HG03469 (cell line): ENCODE data around the gene MICAL1.

Experiments used
- ATAC-seq: cut with Tn5 transposase; IDR thresholded peaks from one replicate; pipeline ENCODE4 v1.9.1; 2021; ENCODE audit warnings: mild to moderate bottlenecking, moderate library complexity, moderate number of reproducible peaks; ENCODE audit not compliant: unreplicated experiment

The MICAL1 gene

DNA sequence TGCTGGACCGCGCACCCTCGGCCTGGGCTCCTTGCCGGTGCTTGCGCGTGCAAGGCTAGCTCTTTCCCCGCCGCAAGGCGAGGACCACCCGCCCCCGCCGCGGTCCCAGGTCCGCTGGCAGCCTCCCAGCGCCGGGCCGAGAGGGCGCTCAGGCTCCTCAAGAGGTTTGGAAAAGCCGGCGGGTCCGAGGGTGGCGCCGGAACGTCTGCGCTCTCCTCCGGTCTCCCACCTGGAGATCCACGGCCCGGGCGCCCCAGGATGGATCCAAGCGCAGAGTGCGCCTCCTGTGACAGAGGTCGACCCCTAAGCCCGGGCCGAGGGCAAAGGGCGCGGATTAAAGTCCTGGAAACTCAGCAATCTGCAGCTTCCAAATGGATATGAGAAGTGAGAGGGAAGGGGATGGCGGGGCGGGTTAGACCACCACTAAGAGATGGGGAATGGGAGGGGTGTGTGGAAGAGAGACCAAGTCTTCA is 575 bp upstream of the MICAL1 start:
- ATAC-seq: no peak

DNA sequence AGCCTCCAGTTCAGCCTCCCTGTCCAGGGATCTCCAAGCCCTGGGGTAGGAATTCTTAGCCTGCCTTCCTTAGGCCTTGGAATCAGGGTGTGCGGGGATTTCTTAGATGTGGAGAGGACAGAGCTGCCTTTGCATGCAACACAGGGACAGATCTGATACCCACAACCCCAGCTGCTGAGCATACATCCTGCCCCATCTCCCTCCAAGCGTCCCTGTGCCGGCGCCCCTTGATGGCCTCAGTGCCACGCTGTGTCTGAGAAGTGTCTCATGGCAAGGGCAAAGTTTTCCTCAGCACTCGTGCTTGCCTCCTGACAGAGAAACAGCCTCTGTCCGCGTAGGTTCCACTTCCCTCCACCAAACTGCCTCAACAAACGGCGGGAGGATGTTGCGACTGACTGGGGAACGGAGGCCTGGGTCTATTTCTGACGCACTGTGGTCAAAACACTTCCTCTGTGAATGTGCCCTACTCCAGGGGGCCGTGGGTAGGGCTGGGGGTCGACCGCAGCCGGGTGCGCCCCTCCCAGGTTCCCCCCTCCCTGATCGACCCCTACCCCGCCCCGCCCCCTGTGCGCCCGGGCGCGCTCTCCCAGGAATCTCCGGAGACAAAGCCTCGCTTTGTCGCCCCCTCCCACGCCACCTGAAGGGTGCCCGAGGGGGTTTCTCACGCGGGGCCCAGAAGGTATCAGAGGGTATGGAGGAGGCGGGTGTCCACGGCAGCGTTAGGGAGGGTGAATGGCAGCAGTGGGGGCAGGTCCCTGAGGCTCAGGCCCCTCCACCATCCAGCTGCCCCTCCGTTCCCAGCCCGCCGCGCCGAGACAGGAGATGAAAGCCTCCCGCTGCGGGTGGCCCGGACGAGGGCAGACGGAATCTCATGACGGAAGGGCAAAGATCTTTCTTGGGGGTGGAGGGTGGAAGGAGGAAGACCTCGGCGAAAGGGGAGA is 806 bp downstream of the MICAL1 start:
- peak; percentile 20 for ATAC-seq

DNA sequence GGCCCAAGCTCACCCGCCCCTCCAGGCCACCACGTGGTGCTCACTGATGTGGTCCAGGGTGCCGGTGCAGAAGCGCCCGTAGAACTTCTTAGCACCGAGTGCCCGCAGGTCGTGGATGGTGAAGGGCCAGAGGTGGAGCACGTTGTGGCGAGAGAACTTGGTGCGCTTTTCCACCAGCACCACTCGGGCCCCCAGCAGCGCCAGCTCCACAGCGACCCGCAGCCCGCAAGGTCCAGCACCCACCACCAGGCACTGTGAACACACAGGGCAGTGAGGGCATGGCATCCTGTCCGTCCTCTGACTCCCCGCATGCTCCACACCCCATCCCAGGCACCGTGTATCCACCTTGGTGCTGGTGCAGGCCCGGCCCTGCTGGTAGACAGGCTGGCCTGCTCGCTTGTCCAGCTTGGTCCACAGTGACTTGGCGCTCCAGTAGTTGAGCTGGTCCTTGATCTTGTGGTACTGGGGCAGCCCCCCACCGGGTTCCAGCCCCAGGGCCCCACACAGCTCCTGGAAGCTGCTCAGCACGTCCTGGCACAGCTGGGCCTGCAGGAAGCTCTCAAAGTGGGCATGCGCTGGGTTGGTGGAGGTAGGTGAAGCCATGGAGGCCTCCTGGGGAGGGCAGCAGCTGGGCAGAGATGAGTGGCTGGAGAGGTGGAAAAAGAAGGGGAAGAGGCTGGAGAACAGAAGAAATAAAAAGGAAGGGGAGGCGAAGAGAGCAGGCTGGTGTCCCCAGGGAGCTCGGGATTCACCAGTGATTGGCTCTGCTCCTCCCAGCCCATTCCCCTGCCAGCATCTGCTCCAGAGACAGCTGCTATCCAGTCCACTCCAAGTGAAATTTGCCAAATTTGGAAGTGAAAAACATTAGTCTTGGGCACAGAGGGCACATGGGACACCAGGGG is 1.7 kb downstream of the MICAL1 start:
- ATAC-seq: no peak

DNA sequence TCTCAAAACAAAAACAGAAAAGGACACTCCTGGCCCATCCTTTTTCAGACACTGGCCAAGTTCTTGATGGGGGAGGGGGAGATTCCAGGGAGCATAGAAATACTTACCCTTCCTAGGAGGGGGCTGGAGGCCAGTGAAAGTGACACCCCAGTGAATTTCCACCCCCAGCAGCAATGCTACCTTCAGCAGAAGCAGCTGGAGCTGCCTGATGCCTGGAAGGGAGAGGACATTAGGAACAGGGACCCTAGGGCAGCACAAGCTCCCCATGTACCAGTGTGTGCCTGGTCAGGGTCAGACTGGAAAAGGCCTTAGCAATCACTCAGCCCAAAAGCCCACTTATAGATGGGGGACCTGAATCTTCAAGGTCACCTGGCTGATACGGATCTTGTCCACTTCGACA is 2.4 kb downstream of the MICAL1 start:
- ATAC-seq: no peak

DNA sequence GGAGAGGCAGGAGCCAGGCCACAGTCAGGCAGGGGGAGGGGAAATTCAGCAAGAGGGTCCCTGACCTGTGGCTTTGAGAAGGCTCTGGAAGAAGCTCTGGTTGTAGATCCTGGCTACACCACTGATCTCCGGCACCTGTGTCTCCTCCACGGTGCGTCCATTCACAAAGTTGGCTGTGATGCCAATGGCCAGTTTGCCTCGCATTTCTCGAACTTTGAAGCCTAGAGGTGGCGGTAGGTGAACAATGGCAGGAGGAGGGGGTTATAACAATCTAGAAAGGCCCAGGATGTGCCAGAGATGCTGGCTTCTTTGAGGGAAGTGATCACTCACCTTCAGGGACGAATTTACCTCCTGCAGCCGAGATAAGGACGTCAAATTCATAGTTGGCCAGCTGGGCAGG is 3.4 kb downstream of the MICAL1 start:
- ATAC-seq: no peak

DNA sequence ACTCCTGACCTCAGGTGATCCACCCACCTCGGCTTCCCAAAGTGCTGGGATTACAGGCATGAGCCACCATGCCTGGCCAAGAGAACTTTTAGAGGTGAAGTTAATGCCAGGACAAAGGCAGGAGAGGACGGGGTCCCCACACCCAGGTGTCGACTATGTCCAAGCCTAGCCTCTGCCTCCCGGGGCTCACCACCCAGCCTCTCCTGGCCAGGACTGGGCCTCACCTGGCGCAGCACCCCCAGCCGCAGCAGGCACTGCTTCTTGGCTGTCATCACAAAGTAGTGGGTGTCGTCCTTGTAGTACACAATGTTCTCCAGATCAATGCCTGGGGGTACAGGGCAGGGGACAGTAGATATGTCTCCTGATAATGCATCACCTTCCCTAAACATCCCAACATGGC is 4.2 kb downstream of the MICAL1 start:
- no peak for ATAC-seq

DNA sequence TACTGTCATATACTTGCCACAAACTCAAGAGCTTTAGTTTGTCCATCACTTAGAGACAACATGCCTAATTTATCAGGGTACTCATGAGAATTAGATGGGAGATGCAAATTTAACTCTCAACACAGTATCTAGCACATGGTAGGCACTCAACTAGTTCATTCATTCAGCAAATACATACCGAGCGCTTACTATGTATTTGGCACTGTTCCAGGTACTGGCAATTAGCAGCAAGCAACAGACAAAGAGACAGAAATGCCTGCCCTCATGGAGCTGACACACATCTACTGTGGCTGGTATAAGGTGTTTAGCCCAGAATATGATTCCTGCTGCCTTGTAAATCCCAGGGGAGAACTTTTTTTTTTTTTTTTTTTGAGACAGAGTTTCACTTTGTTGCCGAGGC is 4.8 kb downstream of the MICAL1 start:
- ATAC-seq: no peak

DNA sequence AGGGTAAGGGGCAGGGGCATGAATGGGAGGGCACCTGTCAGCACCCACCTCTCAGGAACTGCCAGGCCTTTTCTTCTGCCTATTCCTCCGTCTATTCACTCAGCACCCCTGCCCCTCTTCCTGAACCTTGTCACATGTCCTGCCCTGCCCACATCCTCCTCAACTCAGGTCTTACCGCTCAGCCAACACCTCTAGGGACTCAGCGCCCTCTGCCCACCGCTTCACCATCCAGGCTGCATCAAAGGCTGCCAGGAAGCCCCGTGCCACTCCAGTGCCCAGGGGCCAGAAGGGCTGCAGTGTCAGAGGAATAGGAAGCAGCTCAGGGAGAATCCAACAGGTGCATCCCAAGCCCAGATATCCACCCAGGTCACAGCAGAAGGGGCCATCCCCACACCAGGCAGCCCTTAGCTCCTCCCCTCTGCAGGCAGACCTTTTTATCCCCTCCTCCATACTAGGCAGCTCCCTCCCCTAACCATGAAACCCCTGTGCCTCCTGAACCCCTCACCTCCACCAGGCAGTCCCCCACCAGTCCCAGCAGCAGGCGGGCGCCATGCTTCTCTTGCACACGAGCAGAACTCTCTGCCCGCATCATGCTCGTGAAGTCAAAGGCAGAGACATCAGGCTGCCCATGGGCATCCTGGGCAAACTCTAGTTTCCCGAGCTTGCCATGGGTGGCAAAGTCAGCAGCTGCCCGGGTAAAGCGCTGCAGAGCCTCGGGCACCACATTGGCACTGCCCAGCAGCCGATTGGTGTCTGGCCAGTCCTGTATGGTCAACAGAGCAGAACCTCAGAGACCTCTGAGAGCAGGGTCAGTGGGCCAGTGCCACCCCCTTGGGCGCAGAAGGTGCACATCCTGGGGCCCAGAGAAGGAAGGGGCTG is 5.5 kb downstream of the MICAL1 start:
- no peak for ATAC-seq

DNA sequence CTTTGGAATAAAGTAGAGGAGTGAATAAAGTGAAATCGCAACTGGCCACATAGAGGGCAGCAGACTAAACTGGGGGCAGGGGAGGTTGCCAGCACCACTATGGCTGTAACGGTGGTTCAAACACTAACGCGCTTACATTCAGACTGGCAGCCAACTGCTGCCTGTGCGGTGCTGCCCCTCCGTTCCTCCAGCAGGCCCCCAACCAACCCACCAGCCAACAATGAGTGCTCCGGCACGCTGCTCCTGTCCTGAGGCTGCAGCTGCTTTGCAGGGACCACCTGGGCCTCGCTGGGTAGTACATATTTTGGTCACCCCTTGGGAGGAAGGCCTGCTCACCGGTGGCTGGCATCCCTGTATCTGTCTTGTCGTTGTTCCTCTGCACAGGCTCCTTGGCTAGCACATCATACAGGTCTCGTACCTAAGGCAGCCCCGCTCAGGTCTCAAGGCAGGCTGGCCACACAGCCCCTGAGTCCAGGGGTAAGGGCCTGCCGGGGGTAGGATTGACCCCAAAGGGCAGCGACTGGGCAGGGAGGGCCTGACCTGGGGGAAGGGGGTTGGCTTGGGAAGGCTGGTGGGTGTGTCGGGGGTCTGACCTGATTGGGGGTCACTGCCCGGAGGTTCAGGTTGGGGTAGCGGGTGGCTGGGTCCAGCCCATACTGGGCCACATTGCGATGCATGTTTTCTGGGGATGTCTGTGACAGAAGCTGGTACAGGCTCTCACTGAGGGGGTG is 6.3 kb downstream of the MICAL1 start:
- ATAC-seq: no peak

DNA sequence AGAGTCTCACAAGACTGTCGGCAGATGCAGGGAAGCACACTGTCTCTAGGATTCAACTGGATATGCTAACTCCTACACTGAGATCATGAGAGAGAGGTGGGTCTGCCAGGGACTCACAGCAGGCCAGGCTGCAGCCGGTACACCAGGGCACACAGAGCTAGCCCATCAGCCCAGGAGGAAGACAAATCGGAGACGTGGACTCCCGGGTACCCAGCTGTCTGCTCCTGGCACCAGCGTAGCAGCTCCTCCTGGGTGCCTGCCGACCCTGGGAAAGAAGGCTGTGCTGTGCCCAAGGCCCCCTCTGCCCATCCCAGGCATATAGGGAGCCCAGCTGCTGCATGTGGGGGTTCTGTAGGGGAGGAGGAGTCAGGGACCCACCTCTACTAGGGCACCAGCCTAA is 7.0 kb downstream of the MICAL1 start:
- no peak for ATAC-seq

DNA sequence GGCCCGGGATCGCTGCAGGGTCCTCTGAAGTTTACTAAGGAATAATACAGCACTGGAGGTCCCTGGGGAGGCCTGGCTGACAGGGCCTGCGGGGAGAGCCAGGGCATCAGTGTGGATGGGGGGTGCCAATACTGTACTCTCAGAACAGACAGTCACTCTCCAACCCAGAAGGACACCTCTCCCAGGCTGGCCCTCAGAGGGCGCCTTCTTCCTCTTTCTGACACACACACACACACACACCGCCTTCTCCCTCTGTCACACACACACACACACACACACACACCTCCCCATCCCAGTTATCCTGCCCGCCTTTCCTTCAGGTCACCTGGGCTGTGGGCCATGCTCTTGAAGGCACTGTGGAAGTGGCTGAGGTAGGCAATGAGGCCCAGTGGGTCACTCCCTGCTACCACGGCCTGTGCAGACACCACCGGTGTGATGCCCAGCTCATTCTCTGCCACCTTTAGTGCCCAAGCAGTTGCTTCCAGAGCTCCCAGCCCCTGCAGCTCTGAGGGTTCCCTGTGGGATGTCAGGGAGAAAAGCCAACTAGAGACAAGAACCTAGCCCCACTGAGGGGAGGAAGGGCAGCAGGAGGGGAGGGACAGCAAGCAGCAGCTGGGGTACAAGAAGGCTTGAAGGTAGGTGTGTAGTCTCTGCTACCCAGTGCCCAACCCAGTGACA is 7.6 kb downstream of the MICAL1 start:
- no peak for ATAC-seq

DNA sequence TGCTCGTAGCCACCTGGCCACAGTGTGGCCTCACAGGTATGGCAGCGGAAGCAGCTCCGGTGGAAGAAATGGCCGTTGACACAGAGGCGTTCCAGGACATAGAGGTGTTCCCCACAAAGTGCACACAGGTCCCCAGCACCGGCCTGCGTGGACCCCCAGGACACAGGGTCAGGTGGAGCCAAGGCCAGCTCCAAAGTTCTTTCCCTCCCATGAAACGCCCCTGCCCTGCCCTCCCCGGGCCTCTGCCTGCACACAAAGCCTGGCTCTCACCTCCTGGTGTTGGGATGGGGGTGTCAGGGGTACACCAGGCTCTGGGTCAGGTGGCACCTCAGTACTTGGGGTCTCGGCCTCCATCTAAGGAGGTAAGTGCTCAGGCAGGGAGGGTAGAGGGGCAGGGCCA is 8.5 kb downstream of the MICAL1 start:
- ATAC-seq: no peak

DNA sequence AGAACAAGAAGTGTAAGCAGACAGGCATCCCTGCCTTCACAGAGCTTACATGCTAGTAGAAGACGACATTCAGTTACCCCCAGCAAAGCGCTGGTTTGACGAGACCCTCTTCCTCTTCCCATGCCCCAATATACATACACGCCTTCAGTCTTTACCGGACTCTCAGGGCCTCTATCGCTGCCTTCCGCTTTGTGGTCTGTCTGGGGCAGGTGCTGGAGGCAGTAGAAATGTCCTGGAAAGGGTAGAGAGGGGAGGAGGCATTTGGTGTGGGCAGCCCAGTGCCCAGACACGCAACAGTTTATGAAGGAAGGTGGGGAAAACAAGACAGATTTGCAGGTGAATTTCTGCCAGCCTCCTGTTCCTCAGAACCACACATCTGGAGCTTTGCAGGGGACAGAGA is 9.0 kb downstream of the MICAL1 start:
- ATAC-seq: no peak

DNA sequence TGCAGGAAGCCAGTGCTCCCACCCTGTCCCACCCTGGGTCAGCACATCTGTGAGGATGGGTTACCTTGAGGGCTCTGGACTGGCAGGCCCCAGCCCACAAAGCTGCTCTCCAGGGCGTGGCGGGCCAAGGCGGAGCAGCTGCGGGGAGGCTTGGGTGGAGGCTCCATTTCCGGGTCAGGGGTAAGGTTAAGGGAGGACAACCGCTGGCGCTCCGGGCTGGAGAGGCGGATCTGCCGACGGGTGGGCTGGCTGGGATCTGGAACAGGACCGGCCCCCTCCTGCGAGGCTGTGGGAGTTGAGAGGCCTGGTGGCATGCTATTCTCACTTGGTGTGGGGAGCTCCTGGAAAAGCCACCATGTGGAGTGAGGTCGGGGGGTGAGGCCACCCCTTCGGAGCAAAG is 9.5 kb downstream of the MICAL1 start:
- no peak for ATAC-seq

DNA sequence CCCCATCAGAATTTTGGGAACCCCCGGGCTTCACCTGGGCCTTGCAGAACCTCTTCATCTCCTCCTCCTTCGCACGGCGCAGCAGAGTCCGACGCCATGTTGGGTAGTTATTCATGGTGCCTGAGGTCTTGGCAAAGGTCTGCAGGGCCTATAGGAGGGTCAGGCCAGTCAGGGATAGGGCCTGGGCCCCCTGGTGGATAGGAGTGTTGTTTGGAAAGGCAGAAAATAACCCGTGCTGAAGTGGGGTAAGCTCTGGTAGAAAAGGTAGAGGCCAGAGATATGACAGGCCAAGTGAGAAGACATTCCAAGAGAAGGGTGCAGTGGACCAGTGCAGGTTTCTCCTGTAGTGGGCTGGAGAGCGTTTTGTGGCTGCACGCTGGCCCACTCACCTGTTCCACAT is 10.2 kb downstream of the MICAL1 start:
- ATAC-seq: no peak

DNA sequence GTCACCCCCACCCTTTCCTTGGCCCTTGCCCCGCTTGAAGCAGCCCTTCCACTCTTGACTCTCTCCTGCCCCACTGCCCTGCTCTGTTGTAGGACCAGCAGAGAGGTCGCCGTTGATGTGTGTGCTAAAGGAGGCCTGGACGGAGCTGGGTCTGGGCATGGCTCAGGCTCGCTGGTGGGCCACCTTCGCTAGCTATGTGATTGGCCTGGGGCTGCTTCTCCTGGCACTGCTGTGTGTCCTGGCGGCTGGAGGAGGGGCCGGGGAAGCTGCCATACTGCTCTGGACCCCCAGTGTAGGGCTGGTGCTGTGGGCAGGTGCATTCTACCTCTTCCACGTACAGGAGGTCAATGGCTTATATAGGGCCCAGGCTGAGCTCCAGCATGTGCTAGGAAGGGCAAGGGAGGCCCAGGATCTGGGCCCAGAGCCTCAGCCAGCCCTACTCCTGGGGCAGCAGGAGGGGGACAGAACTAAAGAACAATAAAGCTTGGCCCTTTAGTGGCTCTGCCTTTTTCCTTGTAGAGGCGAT is 12.1 kb downstream of the MICAL1 start:
- ATAC-seq: no peak

DNA sequence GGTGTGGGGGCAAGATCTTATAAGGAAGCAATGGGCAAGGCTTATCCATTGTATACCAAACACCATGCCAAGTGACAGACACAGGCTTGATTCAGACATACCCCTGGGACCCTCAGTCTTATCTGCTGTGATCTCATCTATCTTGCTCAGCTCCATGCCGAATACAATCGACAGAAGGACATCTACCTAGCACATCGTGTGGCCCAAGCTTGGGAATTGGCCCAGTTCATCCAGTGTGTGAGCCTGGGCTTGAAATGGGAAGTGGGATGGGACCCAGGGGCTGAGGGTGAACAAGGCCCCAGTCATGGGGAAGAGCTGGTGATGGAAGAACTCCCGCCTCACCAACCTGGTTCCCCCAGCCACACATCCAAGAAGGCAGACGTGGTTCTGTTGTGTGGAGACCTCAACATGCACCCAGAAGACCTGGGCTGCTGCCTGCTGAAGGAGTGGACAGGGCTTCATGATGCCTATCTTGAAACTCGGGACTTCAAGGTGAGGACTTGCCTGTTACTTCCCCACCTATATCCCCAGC is 13.1 kb downstream of the MICAL1 start:
- ATAC-seq: no peak

DNA sequence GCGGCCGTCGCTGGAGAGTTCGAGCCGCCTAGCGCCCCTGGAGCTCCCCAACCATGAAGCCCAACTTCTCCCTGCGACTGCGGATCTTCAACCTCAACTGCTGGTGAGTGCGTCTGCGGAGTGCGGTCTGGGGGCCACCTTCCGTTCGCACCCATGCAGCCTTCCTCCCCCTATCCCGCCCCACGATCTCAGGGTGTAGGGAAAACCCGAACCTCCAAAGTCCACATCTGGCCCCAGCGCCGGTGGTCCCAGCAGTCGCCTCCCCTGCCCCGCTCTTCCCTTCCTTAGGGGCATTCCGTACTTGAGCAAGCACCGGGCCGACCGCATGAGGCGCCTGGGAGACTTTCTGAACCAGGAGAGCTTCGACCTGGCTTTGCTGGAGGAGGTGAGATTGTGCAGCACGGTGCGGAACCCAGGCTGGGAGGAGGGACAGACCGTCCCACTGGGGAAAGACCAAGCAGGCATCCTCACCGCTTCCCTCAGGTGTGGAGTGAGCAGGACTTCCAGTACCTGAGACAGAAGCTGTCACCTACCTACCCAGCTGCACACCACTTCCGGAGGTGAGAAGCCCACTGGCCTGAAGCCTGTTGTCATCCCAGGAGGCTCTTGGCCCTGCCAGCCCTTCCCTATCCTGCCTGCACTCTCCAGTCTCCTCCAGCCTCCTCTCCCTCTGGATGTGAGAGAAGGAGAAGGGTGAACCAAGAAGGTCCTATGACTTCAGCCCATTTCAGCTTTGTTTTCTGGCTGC is 14.3 kb downstream of the MICAL1 start:
- ATAC-seq: no peak
